ENCODE data around the gene S1PR1. TPM values are rescaled to one million over a fixed set of nuclear protein-coding genes. Genes with fewer than 3 reads are reported as not detected.
A peak's percentile ranks its signal among the peaks of the same experiment; 100 is the strongest.
"Not testable (repeated sequence)": the region's sequence is repeated elsewhere in the genome, so short reads cannot be mapped to it uniquely, and the experiment has no call there.

The S1PR1 gene
- total RNA-seq, 1 donor from 2014 or later, result 79.1 TPM

DNA sequence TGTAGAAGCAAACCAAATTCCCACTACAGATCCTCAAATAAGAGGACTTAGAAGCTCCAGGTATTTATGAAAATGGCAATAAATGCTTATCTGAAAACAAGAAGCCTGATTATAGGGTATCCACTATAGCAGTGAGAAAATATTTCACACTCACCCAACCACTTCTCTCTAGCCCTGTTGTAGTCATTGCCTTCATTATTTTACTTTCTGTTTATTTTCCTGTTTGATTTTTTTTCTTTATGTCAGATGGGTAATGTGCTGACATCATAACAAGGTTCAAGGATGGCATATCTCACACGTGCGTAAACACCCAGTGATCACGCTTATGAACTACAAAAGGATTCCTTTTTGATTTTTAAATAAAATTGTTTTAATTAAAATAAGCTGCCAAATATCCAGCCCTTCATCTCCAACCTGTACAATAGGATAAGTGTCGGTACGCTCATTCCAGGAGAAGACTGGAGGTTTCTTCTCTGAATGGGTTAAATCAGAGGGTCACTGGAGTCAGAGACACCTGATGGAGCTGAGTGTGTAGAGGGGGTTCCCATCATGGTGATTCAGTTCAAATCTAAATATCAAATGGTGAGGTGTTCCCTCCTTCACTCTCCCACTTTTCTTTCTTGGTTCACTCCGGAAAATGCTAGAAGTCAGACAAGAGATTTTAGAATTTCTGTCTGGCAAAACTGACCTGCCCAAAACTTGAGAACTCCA lies 8.2 kb upstream of the S1PR1 start:
- Mint-ChIP-seq H3K27ac (ENCODE audit: unreplicated experiment) (no peak overlapping the region), H3K4me3 (ENCODE audit: unreplicated experiment) (no peak overlapping the region)
- no peak for DNase-seq (ENCODE audit: low spot score)

DNA sequence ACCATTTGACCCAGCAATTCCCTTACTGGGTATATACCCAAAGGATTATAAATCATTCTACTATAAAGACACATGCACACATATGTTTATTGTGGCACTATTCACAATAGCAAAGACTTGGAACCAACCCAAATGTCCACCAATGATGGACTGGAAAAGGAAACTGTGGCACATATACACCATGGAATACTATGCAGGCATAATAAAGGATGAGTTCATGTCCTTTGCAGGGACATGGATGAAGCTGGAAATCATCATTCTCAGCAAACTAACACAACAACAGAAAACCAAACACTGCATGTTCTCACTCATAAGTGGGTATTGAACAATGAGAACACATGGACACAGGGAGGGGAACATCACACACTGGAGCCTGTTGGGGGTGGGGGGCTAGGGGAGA lies 4.6 kb upstream of the S1PR1 start:
- H3K36me3 Mint-ChIP-seq (ENCODE audit: low read depth, unreplicated experiment); H3K9me3 Mint-ChIP-seq (ENCODE audit: unreplicated experiment); H3K27me3 Mint-ChIP-seq (ENCODE audit: unreplicated experiment); H3K27ac Mint-ChIP-seq (ENCODE audit: unreplicated experiment); H3K4me3 Mint-ChIP-seq (ENCODE audit: unreplicated experiment); DNase-seq (ENCODE audit: low spot score): not testable (repeated sequence)
- peaks cover 12% of the 10 kb centered on the region for H3K4me1 Mint-ChIP-seq (ENCODE audit: unreplicated experiment)

More for the DNA sequence above, 8.2 kb upstream of the S1PR1 start:
- Mint-ChIP-seq H3K27me3 (ENCODE audit: unreplicated experiment) (no peaks in the 10 kb centered on the region), H3K36me3 (ENCODE audit: low read depth, unreplicated experiment) (no peaks in the 10 kb centered on the region), H3K9me3 (ENCODE audit: unreplicated experiment) (no peaks in the 10 kb centered on the region), H3K4me1 (ENCODE audit: unreplicated experiment) (no peaks in the 10 kb centered on the region)
- TF ChIP-seq, protein P1, sequence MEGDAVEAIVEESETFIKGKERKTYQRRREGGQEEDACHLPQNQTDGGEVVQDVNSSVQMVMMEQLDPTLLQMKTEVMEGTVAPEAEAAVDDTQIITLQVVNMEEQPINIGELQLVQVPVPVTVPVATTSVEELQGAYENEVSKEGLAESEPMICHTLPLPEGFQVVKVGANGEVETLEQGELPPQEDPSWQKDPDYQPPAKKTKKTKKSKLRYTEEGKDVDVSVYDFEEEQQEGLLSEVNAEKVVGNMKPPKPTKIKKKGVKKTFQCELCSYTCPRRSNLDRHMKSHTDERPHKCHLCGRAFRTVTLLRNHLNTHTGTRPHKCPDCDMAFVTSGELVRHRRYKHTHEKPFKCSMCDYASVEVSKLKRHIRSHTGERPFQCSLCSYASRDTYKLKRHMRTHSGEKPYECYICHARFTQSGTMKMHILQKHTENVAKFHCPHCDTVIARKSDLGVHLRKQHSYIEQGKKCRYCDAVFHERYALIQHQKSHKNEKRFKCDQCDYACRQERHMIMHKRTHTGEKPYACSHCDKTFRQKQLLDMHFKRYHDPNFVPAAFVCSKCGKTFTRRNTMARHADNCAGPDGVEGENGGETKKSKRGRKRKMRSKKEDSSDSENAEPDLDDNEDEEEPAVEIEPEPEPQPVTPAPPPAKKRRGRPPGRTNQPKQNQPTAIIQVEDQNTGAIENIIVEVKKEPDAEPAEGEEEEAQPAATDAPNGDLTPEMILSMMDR (IDR thresholded peaks at IDR 0.05; ENCODE audit: unreplicated experiment), result no peak

DNA sequence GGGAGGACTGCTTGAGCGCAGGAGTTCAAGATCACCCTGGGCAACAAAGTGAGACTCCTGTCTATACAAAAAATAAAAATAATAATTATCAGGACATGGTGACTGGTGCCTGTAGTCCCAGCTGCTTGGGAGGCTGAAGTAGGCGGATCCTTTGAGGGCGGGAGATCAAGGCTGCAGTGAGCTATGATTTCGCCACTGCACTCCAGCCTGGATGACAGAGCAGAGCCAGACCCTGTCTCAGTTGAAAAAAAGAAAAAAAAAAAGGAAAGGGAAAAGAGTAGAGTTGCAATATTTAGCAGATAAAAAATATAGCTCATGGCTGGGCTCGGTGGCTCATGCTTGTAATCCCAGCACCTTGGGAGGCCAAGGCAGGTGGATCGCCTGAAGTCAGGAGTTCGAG lies 3.3 kb upstream of the S1PR1 start:
- no peak for DNase-seq (ENCODE audit: low spot score)
- no peak overlapping the region for H3K4me3 Mint-ChIP-seq (ENCODE audit: unreplicated experiment)
- H3K4me1 Mint-ChIP-seq (ENCODE audit: unreplicated experiment), result peaks cover 20% of the 10 kb centered on the region
- H3K27ac Mint-ChIP-seq (ENCODE audit: unreplicated experiment), result no peak overlapping the region
- H3K27me3 Mint-ChIP-seq (ENCODE audit: unreplicated experiment), result peaks cover 10% of the 10 kb centered on the region
- H3K9me3 Mint-ChIP-seq (ENCODE audit: unreplicated experiment), result no peaks in the 10 kb centered on the region
- peaks cover 10% of the 10 kb centered on the region for H3K36me3 Mint-ChIP-seq (ENCODE audit: low read depth, unreplicated experiment)
- TF ChIP-seq, protein P1 (IDR thresholded peaks at IDR 0.05; ENCODE audit: unreplicated experiment), result no peak

DNA sequence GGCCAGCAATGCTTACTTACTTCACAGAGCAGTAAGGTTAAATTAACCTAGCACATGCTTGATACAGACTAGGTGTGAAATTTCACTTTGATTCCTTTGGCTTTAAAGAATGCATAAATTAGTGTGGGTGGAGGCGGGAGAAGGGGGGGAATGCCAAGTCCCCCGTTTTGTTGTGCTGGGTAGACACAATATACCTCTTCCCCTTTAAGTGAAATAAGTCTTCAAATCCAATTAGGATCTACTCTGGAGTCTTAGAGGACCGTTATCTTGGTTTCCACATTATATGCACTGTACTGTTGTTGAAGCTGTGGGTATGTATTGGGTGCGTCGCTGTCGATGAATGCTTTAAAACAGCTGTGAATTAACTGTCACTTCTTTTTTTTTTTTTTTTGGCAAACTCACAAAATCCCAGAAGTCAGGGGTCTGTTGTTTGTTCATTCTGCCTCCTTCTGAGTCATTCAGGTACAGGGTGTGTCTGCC lies 1.6 kb upstream of the S1PR1 start:
- Mint-ChIP-seq H3K27me3 (ENCODE audit: unreplicated experiment) (peaks cover 18% of the 10 kb centered on the region), H3K4me3 (ENCODE audit: unreplicated experiment) (peak overlapping the region; percentile 100), H3K4me1 (ENCODE audit: unreplicated experiment) (peaks cover 37% of the 10 kb centered on the region), H3K36me3 (ENCODE audit: low read depth, unreplicated experiment) (peaks cover 27% of the 10 kb centered on the region), H3K27ac (ENCODE audit: unreplicated experiment) (peak overlapping the region; percentile 97), H3K9me3 (ENCODE audit: unreplicated experiment) (no peaks in the 10 kb centered on the region)
- TF ChIP-seq, protein P1 (IDR thresholded peaks at IDR 0.05; ENCODE audit: unreplicated experiment), result no peak
- DNase-seq (ENCODE audit: low spot score), result no peak

DNA sequence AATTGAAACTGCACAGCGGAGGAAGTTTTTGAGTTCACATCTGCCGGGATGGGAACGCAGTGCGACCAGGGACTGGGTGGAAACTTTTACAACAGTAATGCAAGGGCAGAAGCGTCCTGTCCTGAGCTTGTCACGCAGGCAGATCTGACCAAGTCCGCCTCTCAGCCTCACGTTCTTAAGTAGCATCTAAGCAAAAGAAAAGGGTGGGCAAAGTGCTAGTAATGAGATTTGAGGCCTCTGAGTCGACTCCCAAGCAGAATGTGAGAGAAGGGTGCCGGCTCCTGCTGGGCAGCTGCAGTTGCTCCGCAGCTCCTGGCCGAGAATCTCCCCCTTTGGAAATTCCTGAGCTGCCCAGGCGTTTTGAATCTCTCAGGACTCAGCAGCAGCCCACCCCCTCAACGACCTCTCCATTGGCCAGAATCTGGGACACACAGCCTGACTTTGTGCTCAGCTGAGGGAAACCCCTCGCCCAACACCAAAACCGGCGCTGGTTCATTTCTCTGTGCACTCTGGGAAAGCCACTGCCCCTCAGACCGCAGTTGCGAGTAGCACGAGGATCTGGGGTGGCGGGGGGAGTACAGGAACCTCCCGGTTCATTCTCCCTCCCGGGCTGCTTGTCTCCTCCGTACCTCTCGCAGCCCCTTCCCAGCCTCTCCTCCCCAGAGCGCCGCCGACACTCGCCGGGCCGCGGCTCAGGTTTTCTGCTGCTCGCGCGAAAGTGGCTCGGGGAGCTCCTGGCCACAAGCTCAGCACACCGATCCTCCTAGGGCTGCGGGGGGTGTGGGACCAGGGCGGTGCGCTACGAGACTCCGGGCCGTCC lies 913 bp upstream of the S1PR1 start:
- peaks cover 22% of the 10 kb centered on the region for H3K27me3 Mint-ChIP-seq (ENCODE audit: unreplicated experiment)
- TF ChIP-seq, protein P1 (IDR thresholded peaks at IDR 0.05; ENCODE audit: unreplicated experiment), result no peak
- peak overlapping the region; percentile 100 for H3K4me3 Mint-ChIP-seq (ENCODE audit: unreplicated experiment)
- DNase-seq (ENCODE audit: low spot score), result peak; percentile 59
- peak overlapping the region; percentile 97 for H3K27ac Mint-ChIP-seq (ENCODE audit: unreplicated experiment)
- no peaks in the 10 kb centered on the region for H3K9me3 Mint-ChIP-seq (ENCODE audit: unreplicated experiment)
- peaks cover 34% of the 10 kb centered on the region for H3K36me3 Mint-ChIP-seq (ENCODE audit: low read depth, unreplicated experiment)
- peaks cover 43% of the 10 kb centered on the region for H3K4me1 Mint-ChIP-seq (ENCODE audit: unreplicated experiment)
